ENCODE results near the gene LRP5. TPM values are rescaled to one million over a fixed set of nuclear protein-coding genes. Genes with fewer than 3 reads are reported as not detected.
"Not testable (repeated sequence)": the region's sequence is repeated elsewhere in the genome, so short reads cannot be mapped to it uniquely, and the experiment has no call there.

Gene LRP5
- total RNA-seq, 1 donor from 2014 or later, result 10.2 TPM

- FAIRE-seq (no peak), DNase-seq (ENCODE audit: low spot score in 2 of 2) (no peak)
These were observed 32.7 kb upstream of the LRP5 start for GRCh38 chr11:68279676-68280075.

GRCh38 chr11:68282141-68282860 lies 30.1 kb upstream of the LRP5 start:
- DNase-seq (ENCODE audit: low spot score in 2 of 2) (no peak), FAIRE-seq (no peak)

DNA sequence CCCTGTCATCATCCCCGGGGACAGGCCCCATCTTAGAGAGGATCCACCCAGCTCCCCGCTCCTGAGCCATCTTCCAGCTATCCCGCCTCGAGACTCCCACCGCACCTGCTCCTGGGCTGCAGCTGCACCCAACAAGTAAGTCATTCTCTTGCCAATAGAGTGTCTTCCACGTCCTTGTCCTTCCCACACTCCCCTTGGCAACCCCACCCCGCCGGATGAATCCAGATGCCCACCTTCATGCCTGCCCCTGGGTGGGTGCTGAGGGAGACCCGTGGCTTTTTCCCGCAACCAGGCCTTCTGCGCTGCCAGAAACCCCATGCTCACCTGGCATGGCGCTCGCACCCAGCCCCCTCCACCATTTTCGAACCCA lies 29.5 kb upstream of the LRP5 start:
- FAIRE-seq (no peak), DNase-seq (ENCODE audit: low spot score in 2 of 2) (no peak)

DNA sequence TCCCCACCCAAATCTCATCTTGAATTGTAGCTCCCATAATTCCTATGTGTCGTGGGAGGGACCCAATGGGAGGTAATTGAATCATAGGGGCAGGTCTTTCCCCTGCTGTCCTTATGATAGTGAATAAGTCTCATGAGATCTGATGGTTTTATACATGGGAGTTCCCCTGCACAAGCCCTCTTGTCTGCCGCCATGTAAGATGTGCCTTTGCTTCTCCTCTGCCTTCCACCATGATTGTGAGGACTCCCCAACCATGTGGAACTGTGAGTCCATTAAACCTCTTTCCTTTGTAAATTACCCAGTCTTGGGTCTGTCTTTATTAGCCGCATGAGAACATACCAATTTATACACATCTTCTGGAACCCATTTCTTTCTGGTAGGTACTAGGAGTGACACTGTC lies 27.8 kb upstream of the LRP5 start:
- not testable (repeated sequence) for DNase-seq (ENCODE audit: low spot score in 2 of 2); FAIRE-seq

DNA sequence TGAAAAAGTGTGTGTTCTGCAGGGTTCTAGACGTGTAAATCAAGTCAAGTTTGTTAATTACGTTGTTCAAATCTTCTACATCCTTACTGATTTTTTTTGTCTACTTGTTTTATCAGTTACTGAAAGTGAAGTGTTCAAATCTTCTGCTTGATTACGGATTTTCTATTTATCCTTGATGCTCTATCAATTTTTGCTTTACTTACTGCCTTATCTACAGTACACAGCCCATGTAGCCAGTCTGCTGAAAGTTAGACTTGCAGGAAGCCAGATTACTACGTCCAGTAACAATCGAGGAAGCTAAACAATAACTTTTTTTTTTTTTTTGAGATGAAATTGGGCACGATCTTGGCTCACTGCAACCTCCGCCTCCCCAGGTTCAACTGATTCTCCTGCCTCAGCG lies 25.0 kb upstream of the LRP5 start:
- FAIRE-seq, result no peak
- DNase-seq (ENCODE audit: low spot score in 2 of 2), result no peak

DNA sequence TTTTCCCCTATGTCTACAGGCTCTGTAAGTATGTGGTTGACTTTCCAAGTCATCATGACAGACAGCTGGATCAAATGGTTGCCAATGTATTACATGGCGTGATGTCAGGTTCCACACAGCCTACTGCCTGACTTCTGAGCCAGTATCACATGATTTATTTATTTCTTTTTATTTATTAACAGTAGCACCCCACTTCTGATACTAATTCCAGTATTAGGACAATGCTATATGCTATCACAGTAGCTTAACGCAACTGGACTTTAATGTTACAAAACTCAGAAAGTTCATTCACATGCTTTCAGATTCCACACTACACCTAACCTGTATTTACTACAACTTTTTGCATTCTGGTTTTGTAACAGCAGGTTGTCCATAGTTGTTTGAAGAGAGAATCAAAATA lies 22.9 kb upstream of the LRP5 start:
- DNase-seq (ENCODE audit: low spot score in 2 of 2) (no peak), FAIRE-seq (no peak)

- FAIRE-seq (no peak), DNase-seq (ENCODE audit: low spot score in 2 of 2) (no peak)
These were observed 18.7 kb upstream of the LRP5 start for GRCh38 chr11:68293708-68294107.

DNA sequence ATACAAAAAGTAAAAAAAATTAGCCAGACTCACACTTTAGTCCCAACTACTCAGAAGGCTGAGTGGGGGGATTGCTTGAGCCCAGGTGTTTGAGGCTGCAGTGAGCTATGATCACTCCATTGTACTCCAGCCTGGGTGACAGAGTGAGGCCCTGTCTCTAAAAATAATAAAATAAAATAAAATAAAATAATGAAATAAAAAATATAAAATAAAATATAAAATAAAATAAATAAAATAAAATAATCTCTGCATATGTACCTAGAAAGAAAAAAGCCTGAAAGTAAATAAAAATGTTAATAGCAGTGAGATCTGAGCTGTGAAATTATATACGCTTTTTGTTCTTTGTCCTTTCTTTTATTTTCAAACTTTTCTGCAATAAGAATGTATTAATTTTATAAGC lies 17.1 kb upstream of the LRP5 start:
- FAIRE-seq, result peak; percentile 84
- no peak for DNase-seq (ENCODE audit: low spot score in 2 of 2)

DNA sequence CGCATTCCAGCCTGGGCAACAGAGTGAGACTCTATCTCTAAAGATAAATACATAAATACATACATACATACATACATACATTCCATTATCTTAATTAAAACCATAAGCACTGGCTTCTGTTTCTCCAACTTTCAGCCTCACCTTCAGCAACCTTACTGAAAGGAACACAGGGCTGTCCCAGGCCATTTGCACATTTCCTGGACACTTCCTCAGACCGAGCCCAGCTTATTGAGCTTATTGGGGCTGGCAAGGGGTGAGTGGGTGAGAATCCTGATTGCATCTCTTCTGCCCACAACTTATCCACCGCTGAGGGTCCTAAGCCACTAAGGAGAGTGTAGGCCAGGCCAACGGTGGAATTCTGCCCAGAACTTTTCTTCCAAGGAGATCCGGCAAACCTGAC lies 16.5 kb upstream of the LRP5 start:
- FAIRE-seq (no peak), DNase-seq (ENCODE audit: low spot score in 2 of 2) (no peak)

DNA sequence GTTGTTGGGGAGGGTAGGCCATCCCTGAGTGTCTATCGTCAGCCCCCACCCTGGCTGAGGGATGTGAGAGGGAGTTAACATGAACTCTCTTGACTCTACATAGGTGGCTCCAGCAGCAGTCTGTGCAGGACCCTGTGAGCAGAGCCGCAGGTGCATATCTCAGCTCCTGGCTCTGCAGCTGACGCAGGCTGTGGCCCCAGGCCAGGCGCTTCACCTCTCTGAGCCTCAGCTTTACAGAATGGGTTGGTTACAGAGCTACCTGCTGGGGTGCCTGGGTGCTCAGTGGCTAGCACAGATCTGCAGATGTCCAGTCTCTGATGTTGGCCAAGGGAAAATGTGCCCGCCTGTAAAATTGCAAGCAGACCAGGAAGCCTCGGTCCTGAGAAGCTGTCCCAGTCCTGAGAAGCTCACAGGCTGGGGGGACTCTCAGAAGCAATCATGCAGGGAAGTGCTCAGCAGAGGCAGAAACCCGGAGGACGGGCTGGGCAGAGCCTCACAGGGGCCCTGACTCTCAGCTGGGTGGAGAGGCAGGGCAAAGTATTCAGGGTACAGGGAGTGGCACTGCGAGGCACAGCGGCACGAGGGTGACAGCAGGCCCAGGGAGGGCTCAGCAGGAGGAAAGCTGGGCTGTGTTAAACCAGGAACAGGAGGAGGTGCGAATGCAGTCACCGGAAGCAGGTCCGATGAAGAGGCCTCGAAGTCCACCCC lies 15.9 kb upstream of the LRP5 start:
- FAIRE-seq (no peak), DNase-seq (ENCODE audit: low spot score in 2 of 2) (no peak)

- FAIRE-seq, result no peak
- no peak for DNase-seq (ENCODE audit: low spot score in 2 of 2)
These were observed 15.4 kb upstream of the LRP5 start for GRCh38 chr11:68297052-68297378.

DNA sequence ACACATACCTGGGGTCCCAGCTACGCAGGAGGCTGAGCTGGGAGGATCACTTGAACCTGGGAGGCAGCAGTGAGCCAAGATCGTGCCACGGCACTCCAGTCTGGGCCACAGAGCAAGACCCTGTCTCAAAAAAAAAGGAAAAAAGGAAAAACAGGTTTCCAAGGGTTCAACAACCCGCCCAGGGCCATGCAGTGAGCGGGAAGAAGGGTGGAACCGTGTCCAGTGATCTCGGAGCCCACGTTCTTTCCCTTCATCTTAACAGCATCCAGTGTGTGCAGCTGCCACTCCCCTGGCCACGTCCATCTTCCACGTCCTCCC lies 14.9 kb upstream of the LRP5 start:
- FAIRE-seq, result no peak

GRCh38 chr11:68297812-68298658 lies 14.4 kb upstream of the LRP5 start:
- DNase-seq (ENCODE audit: low spot score in 2 of 2) (peak; percentile 66 to 85), FAIRE-seq (no peak)

More for the DNA sequence above, 14.9 kb upstream of the LRP5 start:
- DNase-seq (ENCODE audit: low spot score in 2 of 2), result no peak

GRCh38 chr11:68298659-68299516 lies 13.5 kb upstream of the LRP5 start:
- DNase-seq (ENCODE audit: low spot score in 2 of 2) (no peak), FAIRE-seq (no peak)

GRCh38 chr11:68299517-68299879 lies 12.9 kb upstream of the LRP5 start:
- not testable (repeated sequence) for FAIRE-seq; DNase-seq (ENCODE audit: low spot score in 2 of 2)

DNA sequence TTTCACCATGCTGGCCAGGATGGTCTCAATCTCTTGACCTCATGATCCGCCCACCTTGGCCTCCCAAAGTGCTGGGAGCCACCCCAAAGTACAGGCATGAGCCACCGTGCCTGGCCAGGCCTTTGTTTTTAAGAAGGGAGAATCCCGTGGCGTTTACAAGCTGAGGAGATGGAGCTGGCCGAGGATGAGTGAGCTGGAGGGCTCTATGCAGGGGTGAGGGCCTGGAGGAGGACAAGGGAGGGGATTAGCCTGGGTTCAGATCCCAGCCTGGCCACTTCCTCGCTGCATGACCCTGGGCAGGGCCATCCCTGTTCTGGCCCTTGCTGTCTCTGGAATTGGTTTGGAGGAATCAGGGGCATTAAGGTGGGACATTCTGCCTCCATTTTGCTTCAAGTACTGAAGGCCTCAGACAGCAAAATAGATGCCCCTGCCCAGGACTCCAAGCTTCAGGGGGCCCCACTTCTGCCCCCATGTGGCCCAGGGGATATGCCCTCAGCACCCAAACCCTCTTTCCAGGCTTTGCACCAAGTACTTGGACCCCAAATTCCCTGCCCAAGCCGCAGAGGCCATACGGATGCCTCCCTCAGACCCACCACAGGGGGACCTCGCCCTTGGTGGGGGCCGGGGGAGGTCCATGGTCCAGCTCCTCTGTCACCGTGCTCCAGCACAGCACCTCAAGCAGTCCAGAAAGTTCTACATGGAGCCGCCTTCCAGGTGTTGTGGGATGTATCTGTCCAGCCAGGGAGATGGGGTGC lies 12.1 kb upstream of the LRP5 start:
- DNase-seq (ENCODE audit: low spot score in 2 of 2), result no peak

DNA sequence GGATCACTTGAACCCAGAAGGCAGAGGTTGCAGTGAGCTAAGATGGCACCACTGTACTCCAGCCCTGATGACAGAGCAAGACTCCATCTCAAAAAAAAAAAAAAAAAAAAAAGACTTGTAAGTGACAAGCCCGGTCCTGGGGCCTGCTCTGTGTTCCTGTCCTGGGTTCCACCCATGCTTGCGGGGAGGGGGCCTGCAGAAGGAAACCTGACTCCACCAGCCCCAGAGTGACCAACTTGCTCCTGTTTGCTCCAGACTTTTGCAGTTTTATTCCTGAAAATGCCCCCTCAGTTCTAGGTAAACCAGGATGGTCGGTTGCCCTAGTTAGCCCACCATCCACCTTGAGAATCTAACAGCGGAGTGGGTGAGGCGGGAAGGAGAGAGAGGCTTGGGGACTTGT lies 10.1 kb upstream of the LRP5 start:
- DNase-seq (ENCODE audit: low spot score in 2 of 2), result no peak
- no peak for FAIRE-seq

More for the DNA sequence above, 12.1 kb upstream of the LRP5 start:
- FAIRE-seq, result no peak

DNA sequence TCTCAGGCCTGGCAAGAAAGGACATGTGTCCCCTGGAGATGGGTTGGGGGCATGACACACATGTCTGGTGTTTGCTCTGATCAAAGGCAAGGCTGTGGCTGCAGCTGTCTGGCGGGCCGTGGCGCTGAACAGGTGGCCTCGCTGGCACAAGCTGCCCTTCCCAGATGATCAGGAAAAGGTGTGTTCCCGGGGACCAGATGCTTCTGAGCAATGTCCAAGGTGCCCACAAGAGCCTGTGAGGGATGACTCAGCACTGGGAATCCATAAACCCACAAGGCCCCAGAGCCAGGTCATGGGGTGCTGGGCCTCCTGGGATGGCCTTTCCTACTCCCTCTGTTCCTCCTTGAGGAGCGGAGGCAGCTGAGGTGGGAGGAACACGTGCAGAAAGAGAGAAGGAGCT lies 9.7 kb upstream of the LRP5 start:
- FAIRE-seq (no peak), DNase-seq (ENCODE audit: low spot score in 2 of 2) (no peak)

GRCh38 chr11:68303083-68303482 lies 9.3 kb upstream of the LRP5 start:
- FAIRE-seq, result no peak
- DNase-seq (ENCODE audit: low spot score in 2 of 2), result no peak
